GM19035 (cell line): ENCODE data around the gene ALDH2.
"Not testable (repeated sequence)": the region's sequence is repeated elsewhere in the genome, so short reads cannot be mapped to it uniquely, and the experiment has no call there.

ENCODE experiments used
- ATAC-seq: cut with Tn5 transposase; IDR thresholded peaks from one replicate; pipeline ENCODE4 v1.9.1; 2021; ENCODE audit not compliant: unreplicated experiment

The ALDH2 gene

GRCh38 chr12:111766608-111767361 lies at the start of gene ALDH2:
TSS of gene ALDH2 (plus strand) at chr12:111766933. CDS start at chr12:111766983, 50 bp downstream.
- no peak for ATAC-seq

GRCh38 chr12:111719316-111719715 lies 47.4 kb upstream of the ALDH2 start:
- ATAC-seq: not testable (repeated sequence)

- ATAC-seq: no peak
Measured at GRCh38 chr12:111720457-111720856, 46.3 kb upstream of the ALDH2 start.

GRCh38 chr12:111723646-111724360 lies 42.9 kb upstream of the ALDH2 start:
- ATAC-seq: not testable (repeated sequence)

- ATAC-seq: no peak
Measured at GRCh38 chr12:111728795-111729194, 37.9 kb upstream of the ALDH2 start.

- ATAC-seq: no peak
Measured at GRCh38 chr12:111730420-111730819, 36.3 kb upstream of the ALDH2 start.

- no peak for ATAC-seq
Measured at GRCh38 chr12:111732786-111733185, 33.9 kb upstream of the ALDH2 start.

GRCh38 chr12:111733340-111733915 lies 33.3 kb upstream of the ALDH2 start:
- no peak for ATAC-seq

- not testable (repeated sequence) for ATAC-seq
Measured at GRCh38 chr12:111739524-111739923, 27.2 kb upstream of the ALDH2 start.

GRCh38 chr12:111741235-111741812 lies 25.4 kb upstream of the ALDH2 start:
- ATAC-seq: no peak

- no peak for ATAC-seq
Measured at GRCh38 chr12:111745211-111745610, 21.5 kb upstream of the ALDH2 start.

- ATAC-seq: no peak
Measured at GRCh38 chr12:111747333-111747732, 19.4 kb upstream of the ALDH2 start.

GRCh38 chr12:111748151-111748672 lies 18.5 kb upstream of the ALDH2 start:
- no peak for ATAC-seq

- ATAC-seq: no peak
Measured at GRCh38 chr12:111748867-111749266, 17.9 kb upstream of the ALDH2 start.

GRCh38 chr12:111749391-111749790 lies 17.3 kb upstream of the ALDH2 start:
- no peak for ATAC-seq

GRCh38 chr12:111753144-111753881 lies 13.4 kb upstream of the ALDH2 start:
- ATAC-seq: no peak

GRCh38 chr12:111754671-111755070 lies 12.1 kb upstream of the ALDH2 start:
- ATAC-seq: no peak

GRCh38 chr12:111756196-111756595 lies 10.5 kb upstream of the ALDH2 start:
- ATAC-seq: no peak

- ATAC-seq: no peak
Measured at GRCh38 chr12:111756681-111757080, 10.1 kb upstream of the ALDH2 start.

- no peak for ATAC-seq
Measured at GRCh38 chr12:111757361-111758119, 9.2 kb upstream of the ALDH2 start.
